ENCODE measurements around the gene TSPAN5. TPM values are rescaled to one million over a fixed set of nuclear protein-coding genes. Genes with fewer than 3 reads are reported as not detected.

The TSPAN5 gene
- total RNA-seq, 2 experiments from 2014 or later = 1.8 to 2.8 TPM

DNA sequence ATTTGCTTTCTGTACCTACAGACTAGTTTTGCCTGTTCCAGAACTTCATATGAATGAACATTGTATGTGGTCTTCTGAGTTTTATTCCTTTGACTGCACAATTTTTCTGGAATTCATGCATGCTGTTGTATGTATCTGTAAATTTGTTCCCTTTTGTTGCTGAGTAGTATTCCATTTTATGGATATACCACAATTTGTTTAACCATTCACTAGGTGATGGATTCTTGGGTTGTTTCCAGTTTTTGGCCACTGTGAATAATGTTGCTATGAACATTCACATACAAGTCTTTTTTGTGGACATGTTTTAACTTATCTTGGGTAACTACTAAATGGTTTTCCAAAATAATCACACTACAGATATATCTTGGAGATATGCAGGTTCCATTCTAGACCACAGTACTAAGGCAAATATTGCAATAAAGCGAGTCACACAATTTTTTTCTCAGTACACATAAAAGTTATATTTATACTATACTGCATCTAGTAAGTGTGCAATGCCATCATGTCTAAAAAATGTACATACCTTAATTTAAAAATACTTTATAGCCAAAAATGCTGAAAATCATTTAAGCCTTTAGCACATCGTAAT is 58.7 kb downstream of the TSPAN5 start:
- ATAC-seq (ENCODE audit: poor library complexity) (no peak), DNase-seq (no peak)
- Mint-ChIP-seq H3K4me1 (ENCODE audit: low read depth) (peaks cover 36% of the 10 kb centered on the region), H3K27me3 (no peaks in the 10 kb centered on the region), H3K4me3 (no peak overlapping the region), H3K36me3 (ENCODE audit: low read depth) (peaks cover 24% of the 10 kb centered on the region), H3K27ac (no peak overlapping the region), H3K9me3 (peaks cover 4% of the 10 kb centered on the region)
- Histone ChIP-seq H3K9me3 (ENCODE audit: control insufficient read depth in 1 of 2, insufficient read depth in 1 of 2, low read length in 2 of 2) (no peaks in the 10 kb centered on the region), H3K27me3 (ENCODE audit: control insufficient read depth in 1 of 2, insufficient read depth in 2 of 2, low read length in 2 of 2) (no peaks in the 10 kb centered on the region), H3K36me3 (ENCODE audit: insufficient read depth, low read length) (no peaks in the 10 kb centered on the region), H3K27ac (ENCODE audit: low read depth in 1 of 2, low read length in 2 of 2) (no peak overlapping the region), H3K4me3 (ENCODE audit: low read length) (no peak overlapping the region), H3K4me1 (ENCODE audit: insufficient read depth, low read length) (peaks cover 20% of the 10 kb centered on the region)
- ChIA-PET POLR2A (no interaction called here), CTCF (no interaction called here)
- intact Hi-C loops (cut with DNase I, micrococcal nuclease) = loop anchor here in 1 of 2 experiments (5.0 kb wide), 1 partner anchor 58 kb away; the partner anchor contains the start of gene TSPAN5
- TF ChIP-seq, protein P1, sequence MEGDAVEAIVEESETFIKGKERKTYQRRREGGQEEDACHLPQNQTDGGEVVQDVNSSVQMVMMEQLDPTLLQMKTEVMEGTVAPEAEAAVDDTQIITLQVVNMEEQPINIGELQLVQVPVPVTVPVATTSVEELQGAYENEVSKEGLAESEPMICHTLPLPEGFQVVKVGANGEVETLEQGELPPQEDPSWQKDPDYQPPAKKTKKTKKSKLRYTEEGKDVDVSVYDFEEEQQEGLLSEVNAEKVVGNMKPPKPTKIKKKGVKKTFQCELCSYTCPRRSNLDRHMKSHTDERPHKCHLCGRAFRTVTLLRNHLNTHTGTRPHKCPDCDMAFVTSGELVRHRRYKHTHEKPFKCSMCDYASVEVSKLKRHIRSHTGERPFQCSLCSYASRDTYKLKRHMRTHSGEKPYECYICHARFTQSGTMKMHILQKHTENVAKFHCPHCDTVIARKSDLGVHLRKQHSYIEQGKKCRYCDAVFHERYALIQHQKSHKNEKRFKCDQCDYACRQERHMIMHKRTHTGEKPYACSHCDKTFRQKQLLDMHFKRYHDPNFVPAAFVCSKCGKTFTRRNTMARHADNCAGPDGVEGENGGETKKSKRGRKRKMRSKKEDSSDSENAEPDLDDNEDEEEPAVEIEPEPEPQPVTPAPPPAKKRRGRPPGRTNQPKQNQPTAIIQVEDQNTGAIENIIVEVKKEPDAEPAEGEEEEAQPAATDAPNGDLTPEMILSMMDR (IDR thresholded peaks at IDR 0.05) = no peak

DNA sequence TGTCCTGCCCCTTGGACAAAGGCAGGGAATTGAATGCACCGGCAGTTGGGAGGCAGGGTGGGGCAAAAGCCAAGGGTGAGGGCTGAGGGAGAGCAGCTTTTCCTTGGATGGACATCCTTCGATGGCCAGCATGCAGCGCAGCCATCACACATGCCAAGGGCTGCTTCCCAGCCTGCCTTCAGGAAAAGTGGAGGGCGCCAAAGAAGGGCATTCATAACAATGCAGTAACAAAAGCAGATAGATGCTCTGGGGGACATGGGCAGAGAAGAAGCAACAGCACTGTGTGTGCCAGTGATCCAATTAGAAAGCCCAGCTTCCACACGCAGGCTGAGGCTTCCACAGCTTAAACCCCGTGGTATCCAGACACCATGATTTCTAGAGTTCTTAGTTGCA is 71.5 kb downstream of the TSPAN5 start:
- CTCF ChIA-PET = no interaction called here
- peak overlapping the region; percentile 11 for H3K4me3 Mint-ChIP-seq
- H3K27me3 Mint-ChIP-seq = no peaks in the 10 kb centered on the region
- peaks cover 35% of the 10 kb centered on the region for H3K4me1 Mint-ChIP-seq (ENCODE audit: low read depth)
- no peak for ATAC-seq (ENCODE audit: poor library complexity)
- H3K9me3 Mint-ChIP-seq = no peaks in the 10 kb centered on the region
- DNase-seq = no peak
- POLR2A ChIA-PET = no interaction called here
- Histone ChIP-seq H3K36me3 (ENCODE audit: insufficient read depth, low read length) (no peaks in the 10 kb centered on the region), H3K4me3 (ENCODE audit: low read length) (no peak overlapping the region), H3K27me3 (ENCODE audit: control insufficient read depth in 1 of 2, insufficient read depth in 2 of 2, low read length in 2 of 2) (no peaks in the 10 kb centered on the region), H3K9me3 (ENCODE audit: control insufficient read depth in 1 of 2, insufficient read depth in 1 of 2, low read length in 2 of 2) (no peaks in the 10 kb centered on the region), H3K27ac (ENCODE audit: low read depth in 1 of 2, low read length in 2 of 2) (no peak overlapping the region), H3K4me1 (ENCODE audit: insufficient read depth, low read length) (peaks cover 4% of the 10 kb centered on the region)
- TF ChIP-seq, protein P1 (IDR thresholded peaks at IDR 0.05) = no peak
- intact Hi-C loops (cut with DNase I, micrococcal nuclease) = no loop called here
- no peak overlapping the region for H3K27ac Mint-ChIP-seq
- no peaks in the 10 kb centered on the region for H3K36me3 Mint-ChIP-seq (ENCODE audit: low read depth)

DNA sequence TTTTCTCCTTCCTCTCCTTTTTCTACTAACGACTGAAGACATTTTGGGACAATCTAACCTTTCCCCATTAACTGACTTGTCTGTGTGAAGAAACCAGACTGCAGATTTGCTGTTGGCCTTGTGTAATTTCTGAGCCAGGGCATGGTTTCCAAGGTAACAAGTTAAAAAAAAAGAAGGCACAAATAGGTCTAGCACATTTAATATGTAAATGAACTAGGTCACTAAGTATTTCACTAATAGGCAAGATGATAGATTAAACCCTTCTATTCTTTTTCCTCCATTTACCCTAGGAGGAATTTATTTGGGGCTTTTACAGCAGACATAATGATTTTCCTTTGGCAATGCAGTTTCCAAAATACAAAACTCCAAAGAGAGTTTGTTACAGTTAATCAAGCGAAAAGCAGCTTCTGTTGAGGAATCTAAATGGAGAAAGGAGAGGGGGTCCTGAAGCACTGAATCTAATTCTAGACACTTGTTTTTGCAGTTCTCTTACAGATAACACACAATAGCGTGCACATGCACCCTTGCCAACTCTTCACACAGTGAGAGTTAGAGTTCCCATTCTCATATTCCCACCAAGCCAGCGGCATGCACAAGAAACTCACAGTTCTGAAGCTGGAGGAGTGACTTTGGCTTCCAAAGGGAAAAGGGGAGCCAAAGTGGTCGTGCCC is 72.0 kb downstream of the TSPAN5 start:
- Mint-ChIP-seq H3K9me3 (no peaks in the 10 kb centered on the region), H3K4me1 (ENCODE audit: low read depth) (peaks cover 39% of the 10 kb centered on the region), H3K36me3 (ENCODE audit: low read depth) (no peaks in the 10 kb centered on the region), H3K27ac (no peak overlapping the region), H3K27me3 (no peaks in the 10 kb centered on the region), H3K4me3 (no peak overlapping the region)
- Histone ChIP-seq H3K4me1 (ENCODE audit: insufficient read depth, low read length) (peaks cover 4% of the 10 kb centered on the region), H3K36me3 (ENCODE audit: insufficient read depth, low read length) (no peaks in the 10 kb centered on the region), H3K27me3 (ENCODE audit: control insufficient read depth in 1 of 2, insufficient read depth in 2 of 2, low read length in 2 of 2) (no peaks in the 10 kb centered on the region), H3K4me3 (ENCODE audit: low read length) (no peak overlapping the region), H3K27ac (ENCODE audit: low read depth in 1 of 2, low read length in 2 of 2) (no peak overlapping the region), H3K9me3 (ENCODE audit: control insufficient read depth in 1 of 2, insufficient read depth in 1 of 2, low read length in 2 of 2) (no peaks in the 10 kb centered on the region)
- DNase-seq (no peak), ATAC-seq (ENCODE audit: poor library complexity) (no peak)
- POLR2A ChIA-PET = no interaction called here
- intact Hi-C loops (cut with DNase I, micrococcal nuclease) = no loop called here
- CTCF ChIA-PET = no interaction called here
- TF ChIP-seq, protein P1 (IDR thresholded peaks at IDR 0.05) = no peak
